Bronchial smooth muscle cell (primary cell): ENCODE measurements around the gene SIT1. TPM values are rescaled to one million over a fixed set of nuclear protein-coding genes. Genes with fewer than 3 reads are reported as not detected.

Source experiments
- total RNA-seq: library from RNA; depleted of rRNA; stranded (reverse); fragments of >200 nt; gene quantifications from 2 replicates; pipeline ENCODE4 v1.2.1, GENCODE V29; 2014

Gene SIT1
- total RNA-seq: 0.32 TPM in 1 of 2 replicates, not detected in the other

GRCh38 chr9:35650341-35651158 is at the start of gene SIT1:
Gene SIT1, minus strand, starts transcription at chr9:35650931. Its CDS starts 78 bp downstream, at chr9:35650853.

GRCh38 chr9:35689542-35690293 is 39.0 kb upstream of the SIT1 start, which contains the start of gene TPM2:
Gene TPM2, minus strand, starts transcription at chr9:35689925. Its CDS starts 108 bp downstream, at chr9:35689817.

GRCh38 chr9:35673132-35674024 is 22.6 kb upstream of the SIT1 start, which contains the start of gene CA9:
Gene CA9, plus strand, starts transcription at chr9:35673928. Its CDS starts 32 bp downstream, at chr9:35673960.

GRCh38 chr9:35664531-35665470 is 14.1 kb upstream of the SIT1 start, which contains the start of gene ARHGEF39:
Gene ARHGEF39, minus strand, starts transcription at chr9:35665195. Its CDS starts 26 bp downstream, at chr9:35665169.

GRCh38 chr9:35658137-35658967 is 7.6 kb upstream of the SIT1 start, which contains the start of gene CCDC107:
Gene CCDC107, plus strand, starts transcription at chr9:35658292. Its CDS starts 88 bp downstream, at chr9:35658380.

GRCh38 chr9:35657546-35658136 is 6.9 kb upstream of the SIT1 start, which contains the start of gene RMRP:
Gene RMRP, minus strand, starts transcription at chr9:35658019.

GRCh38 chr9:35618325-35618727 is 32.4 kb downstream of the SIT1 start, which contains the start of gene CD72:
Gene CD72, minus strand, starts transcription at chr9:35618413. Its CDS starts 110 bp downstream, at chr9:35618303.

GRCh38 chr9:35604578-35605350 is 46.0 kb downstream of the SIT1 start, which contains the start of gene TESK1:
Gene TESK1, plus strand, starts transcription at chr9:35605262. Its CDS starts 358 bp downstream, at chr9:35605620.

Other genes with a start within 250 kb of the SIT1 start
- 10.4 and 12.7 TPM in 2 replicates for gene RUSC2, start 160.8 kb downstream of the SIT1 start, total RNA-seq
- gene TESK1, start 45.7 kb downstream of the SIT1 start, total RNA-seq: 7.3 and 11.9 TPM in 2 replicates
- gene CD72, start 32.5 kb downstream of the SIT1 start, total RNA-seq: 1.3 and 1.9 TPM in 2 replicates
- gene RMRP, start 7.1 kb upstream of the SIT1 start, total RNA-seq: 67,158 and 134,448 TPM in 2 replicates
- gene CCDC107, start 7.4 kb upstream of the SIT1 start, total RNA-seq: 10.8 and 11.7 TPM in 2 replicates
- gene ARHGEF39, start 14.3 kb upstream of the SIT1 start, total RNA-seq: under 0.01 and 0.32 TPM in 2 replicates
- 0.86 and 1.7 TPM in 2 replicates for gene CA9, start 23.0 kb upstream of the SIT1 start, total RNA-seq
- 925 and 1,339 TPM in 2 replicates for gene TPM2, start 39.0 kb upstream of the SIT1 start, total RNA-seq
- gene TLN1, start 81.3 kb upstream of the SIT1 start, total RNA-seq: 209 and 221 TPM in 2 replicates
- gene CREB3, start 81.7 kb upstream of the SIT1 start, total RNA-seq: 42.9 and 50.1 TPM in 2 replicates
- 13.9 and 21.4 TPM in 2 replicates for gene GBA2, start 98.3 kb upstream of the SIT1 start, total RNA-seq
- gene RGP1, start 98.4 kb upstream of the SIT1 start, total RNA-seq: 10.2 and 10.6 TPM in 2 replicates
- not detected in 2 replicates for gene MSMP, start 103.3 kb upstream of the SIT1 start, total RNA-seq
- gene NPR2, start 140.7 kb upstream of the SIT1 start, total RNA-seq: 25.7 and 28.2 TPM in 2 replicates
- gene SPAG8, start 161.3 kb upstream of the SIT1 start, total RNA-seq: 1.5 and 1.6 TPM in 2 replicates
- gene HINT2, start 164.1 kb upstream of the SIT1 start, total RNA-seq: 27.3 and 27.7 TPM in 2 replicates
- gene FAM221B, start 177.8 kb upstream of the SIT1 start, total RNA-seq: not detected in 2 replicates
- 2.4 and 2.7 TPM in 2 replicates for gene TMEM8B, start 178.3 kb upstream of the SIT1 start, total RNA-seq
- not detected in 2 replicates for gene OR13J1, start 219.5 kb upstream of the SIT1 start, total RNA-seq